ENCODE results near the gene ZBTB7C. TPM values are rescaled to one million over a fixed set of nuclear protein-coding genes. Genes with fewer than 3 reads are reported as not detected.

ZBTB7C gene
- total RNA-seq, 1 donor from 2014 or later: 2.7 TPM

DNA sequence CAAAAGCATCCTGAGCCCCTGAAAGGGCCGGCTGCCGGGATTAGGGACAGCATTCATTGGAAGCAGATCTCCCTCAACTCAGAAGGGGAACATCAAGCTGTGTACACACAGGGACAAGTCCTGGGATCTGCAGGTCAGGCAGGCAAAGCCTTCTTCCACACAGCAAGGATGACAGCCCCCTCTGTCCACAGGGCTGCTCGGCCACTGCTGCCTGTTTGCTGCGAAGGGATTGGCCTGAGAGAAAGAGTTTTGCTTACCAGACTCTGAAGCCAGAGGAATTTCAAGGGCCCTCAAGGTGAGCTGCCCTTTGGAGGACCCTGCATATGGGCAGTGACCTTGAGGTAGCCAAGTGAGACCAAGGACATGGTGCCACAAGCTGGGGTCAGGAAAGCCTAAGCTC, 11.1 kb downstream of the ZBTB7C start:
- Histone ChIP-seq H3K4me1 (peaks cover 23% of the 10 kb centered on the region), H3K27me3 (ENCODE audit: low read depth) (no peaks in the 10 kb centered on the region), H3K4me3 (no peak overlapping the region), H3K27ac (replicated peaks) (no peak overlapping the region), H3K9me3 (replicated peaks) (no peaks in the 10 kb centered on the region), H3K36me3 (no peaks in the 10 kb centered on the region)
- TF ChIP-seq, protein P1, sequence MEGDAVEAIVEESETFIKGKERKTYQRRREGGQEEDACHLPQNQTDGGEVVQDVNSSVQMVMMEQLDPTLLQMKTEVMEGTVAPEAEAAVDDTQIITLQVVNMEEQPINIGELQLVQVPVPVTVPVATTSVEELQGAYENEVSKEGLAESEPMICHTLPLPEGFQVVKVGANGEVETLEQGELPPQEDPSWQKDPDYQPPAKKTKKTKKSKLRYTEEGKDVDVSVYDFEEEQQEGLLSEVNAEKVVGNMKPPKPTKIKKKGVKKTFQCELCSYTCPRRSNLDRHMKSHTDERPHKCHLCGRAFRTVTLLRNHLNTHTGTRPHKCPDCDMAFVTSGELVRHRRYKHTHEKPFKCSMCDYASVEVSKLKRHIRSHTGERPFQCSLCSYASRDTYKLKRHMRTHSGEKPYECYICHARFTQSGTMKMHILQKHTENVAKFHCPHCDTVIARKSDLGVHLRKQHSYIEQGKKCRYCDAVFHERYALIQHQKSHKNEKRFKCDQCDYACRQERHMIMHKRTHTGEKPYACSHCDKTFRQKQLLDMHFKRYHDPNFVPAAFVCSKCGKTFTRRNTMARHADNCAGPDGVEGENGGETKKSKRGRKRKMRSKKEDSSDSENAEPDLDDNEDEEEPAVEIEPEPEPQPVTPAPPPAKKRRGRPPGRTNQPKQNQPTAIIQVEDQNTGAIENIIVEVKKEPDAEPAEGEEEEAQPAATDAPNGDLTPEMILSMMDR (IDR thresholded peaks at IDR 0.05; ENCODE audit: borderline replicate concordance): no peak
- DNase-seq: no peak
- intact Hi-C loops (cut with micrococcal nuclease): no loop called here

DNA sequence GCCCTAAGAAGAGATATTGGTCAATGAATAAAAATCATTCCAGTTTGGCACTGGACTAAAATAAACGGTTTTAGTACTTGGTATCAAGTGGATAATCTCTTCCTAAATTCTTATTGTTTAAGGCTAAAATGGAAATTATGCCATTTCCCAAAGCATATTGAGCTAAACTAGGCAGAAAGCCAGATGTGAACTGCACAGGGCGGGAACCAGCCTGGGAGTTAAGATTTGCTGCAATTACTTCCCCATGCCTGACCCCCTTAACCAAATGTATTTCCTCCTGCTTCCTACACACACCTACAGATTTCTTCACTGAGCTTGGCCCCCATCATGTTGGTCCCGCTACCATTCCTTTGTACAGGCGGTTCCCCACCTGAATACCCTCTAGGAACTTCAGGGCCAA, 12.2 kb downstream of the ZBTB7C start:
- intact Hi-C loops (cut with micrococcal nuclease): no loop called here
- Histone ChIP-seq H3K27me3 (ENCODE audit: low read depth) (no peaks in the 10 kb centered on the region), H3K4me1 (peaks cover 31% of the 10 kb centered on the region), H3K4me3 (no peak overlapping the region), H3K36me3 (no peaks in the 10 kb centered on the region), H3K9me3 (replicated peaks) (no peaks in the 10 kb centered on the region), H3K27ac (replicated peaks) (no peak overlapping the region)
- no peak for DNase-seq
- TF ChIP-seq, protein P1 (IDR thresholded peaks at IDR 0.05; ENCODE audit: borderline replicate concordance): no peak

DNA sequence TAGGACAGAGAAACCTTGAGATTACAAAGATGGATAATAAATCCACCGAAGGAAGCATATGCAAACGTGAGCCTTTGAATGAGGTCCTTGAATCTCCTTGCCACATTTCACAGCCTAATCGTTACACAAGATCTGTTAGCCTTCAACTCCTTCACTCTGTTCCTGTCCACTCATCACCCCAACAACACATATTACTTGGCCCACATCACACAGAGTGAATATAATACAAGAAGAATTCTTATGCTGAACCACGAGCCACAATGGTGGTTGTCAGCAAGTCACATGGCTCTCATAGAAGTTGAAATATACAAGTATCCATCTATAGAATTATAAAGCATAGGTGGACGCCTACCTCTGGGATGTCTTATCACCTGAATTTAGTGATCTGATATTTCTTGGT, 12.6 kb downstream of the ZBTB7C start:
- Histone ChIP-seq H3K36me3 (no peaks in the 10 kb centered on the region), H3K27me3 (ENCODE audit: low read depth) (no peaks in the 10 kb centered on the region), H3K4me1 (peaks cover 36% of the 10 kb centered on the region), H3K27ac (replicated peaks) (no peak overlapping the region), H3K4me3 (no peak overlapping the region), H3K9me3 (replicated peaks) (no peaks in the 10 kb centered on the region)
- DNase-seq: no peak
- intact Hi-C loops (cut with micrococcal nuclease): no loop called here
- TF ChIP-seq, protein P1 (IDR thresholded peaks at IDR 0.05; ENCODE audit: borderline replicate concordance): no peak

DNA sequence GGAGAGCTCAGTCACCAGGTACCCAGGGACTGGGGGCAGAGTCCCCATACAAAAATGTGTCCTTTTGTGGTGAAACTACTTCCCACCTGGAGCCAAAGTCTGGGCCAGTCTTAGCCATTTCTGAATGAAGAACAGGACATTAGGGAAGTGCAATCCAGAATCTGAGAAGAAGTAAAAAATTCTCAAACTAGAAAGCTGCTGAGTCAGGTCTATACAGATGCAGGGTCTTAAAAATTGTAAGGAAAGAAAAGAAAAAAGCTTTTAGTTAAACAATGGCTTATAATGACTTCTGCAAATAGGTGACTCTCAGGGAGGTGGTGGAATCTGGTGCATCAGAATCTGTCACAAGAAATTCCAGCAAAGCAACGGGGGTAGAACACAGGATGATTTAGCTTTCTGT, 13.5 kb downstream of the ZBTB7C start:
- H3K4me1 ChIP-seq: peaks cover 38% of the 10 kb centered on the region
- H3K27ac ChIP-seq (replicated peaks): no peak overlapping the region
- intact Hi-C loops (cut with micrococcal nuclease): no loop called here
- no peaks in the 10 kb centered on the region for H3K36me3 ChIP-seq
- no peak overlapping the region for H3K4me3 ChIP-seq
- no peaks in the 10 kb centered on the region for H3K9me3 ChIP-seq (replicated peaks)
- peaks cover under 1% of the 10 kb centered on the region for H3K27me3 ChIP-seq (ENCODE audit: low read depth)
- no peak for DNase-seq
- TF ChIP-seq, protein P1 (IDR thresholded peaks at IDR 0.05; ENCODE audit: borderline replicate concordance): no peak

DNA sequence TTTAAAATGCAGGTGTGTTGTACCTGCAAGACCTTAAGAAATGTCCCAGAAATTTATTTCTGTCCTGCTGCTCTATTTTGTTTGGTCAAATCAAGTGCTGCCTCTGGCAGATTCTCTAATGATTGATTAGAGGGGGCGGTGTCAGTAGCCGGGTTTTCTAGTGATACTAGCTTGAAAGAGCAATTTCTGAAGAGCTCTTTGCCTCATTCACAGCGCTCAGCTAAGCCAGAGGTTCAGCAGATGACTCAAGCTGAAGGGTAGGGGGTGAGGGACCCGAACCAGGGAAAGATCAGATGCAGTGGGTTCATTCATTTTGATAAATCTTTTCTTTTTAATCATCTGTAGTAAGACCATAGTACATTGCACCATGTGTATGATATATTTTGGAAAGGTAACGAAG, 15.0 kb downstream of the ZBTB7C start:
- peaks cover 6% of the 10 kb centered on the region for H3K27me3 ChIP-seq (ENCODE audit: low read depth)
- H3K4me1 ChIP-seq: peaks cover 38% of the 10 kb centered on the region
- H3K27ac ChIP-seq (replicated peaks): no peak overlapping the region
- intact Hi-C loops (cut with micrococcal nuclease): no loop called here
- no peak for DNase-seq
- H3K4me3 ChIP-seq: no peak overlapping the region
- no peaks in the 10 kb centered on the region for H3K9me3 ChIP-seq (replicated peaks)
- no peaks in the 10 kb centered on the region for H3K36me3 ChIP-seq
- TF ChIP-seq, protein P1 (IDR thresholded peaks at IDR 0.05; ENCODE audit: borderline replicate concordance): no peak

DNA sequence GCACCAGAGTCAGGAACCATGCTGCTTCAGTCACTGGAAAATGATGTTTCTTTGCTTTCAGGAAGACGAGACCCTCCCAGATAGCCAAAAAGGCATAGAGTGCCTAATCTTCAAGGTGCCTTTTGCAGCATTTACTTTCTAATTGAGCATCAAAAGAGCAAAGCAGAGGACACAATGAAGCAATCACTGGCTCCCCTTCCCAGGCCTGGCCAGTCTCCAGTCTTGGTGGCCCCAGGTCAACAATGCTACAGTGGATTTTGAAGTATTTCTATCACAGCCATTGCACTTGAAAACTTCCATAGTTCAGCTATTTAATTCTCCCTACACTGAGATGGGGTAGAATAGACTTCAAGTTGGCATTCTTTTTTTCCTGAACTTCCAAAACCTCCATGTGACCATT, 15.4 kb downstream of the ZBTB7C start:
- no peak overlapping the region for H3K27ac ChIP-seq (replicated peaks)
- H3K36me3 ChIP-seq: no peaks in the 10 kb centered on the region
- intact Hi-C loops (cut with micrococcal nuclease): no loop called here
- no peaks in the 10 kb centered on the region for H3K9me3 ChIP-seq (replicated peaks)
- H3K4me1 ChIP-seq: peaks cover 38% of the 10 kb centered on the region
- peaks cover 6% of the 10 kb centered on the region for H3K27me3 ChIP-seq (ENCODE audit: low read depth)
- DNase-seq: no peak
- H3K4me3 ChIP-seq: no peak overlapping the region
- TF ChIP-seq, protein P1 (IDR thresholded peaks at IDR 0.05; ENCODE audit: borderline replicate concordance): no peak

All from left ventricle myocardium inferior (tissue), 1 donor.